CD14-positive monocyte (primary cell): ENCODE data around the gene ZYG11A. TPM values are rescaled to one million over a fixed set of nuclear protein-coding genes. Genes with fewer than 3 reads are reported as not detected.

Source experiments
- DNase-seq, 3 donors: peaks; one replicate each; pipeline ENCODE4 v3.0.0-alpha.2; 2011 to 2022
- H2AFZ ChIP-seq: 2 replicates; pipeline ENCODE4 v1.6.0; 2012; ENCODE audit warnings: mild to moderate bottlenecking, low read depth, low read length, inconsistent platforms; ENCODE audit not compliant: insufficient read depth, poor library complexity, severe bottlenecking
- H3K27ac ChIP-seq, 2 donors: 1 replicate in 1 of 2; 2 replicates in 1 of 2; pipeline ENCODE4 v1.5.1; 2012 to 2013; ENCODE audit warnings: low read length in 2 of 2, control low read depth in 1 of 2, inconsistent platforms in 1 of 2, low read depth in 1 of 2, mild to moderate bottlenecking in 1 of 2
- H3K27me3 ChIP-seq, 2 donors: one replicate each; pipeline versions ENCODE4 v1.6.0 to v1.6.1; 2011 to 2013; ENCODE audit warnings: low read length in 2 of 2; ENCODE audit not compliant: control insufficient read depth in 2 of 2, insufficient read depth in 2 of 2
- H3K36me3 ChIP-seq, 2 donors: replicated peaks in 1 of 2; 1 replicate in 1 of 2; 2 replicates in 1 of 2; pipeline versions ENCODE4 v1.5.1 to v1.6.1; 2012 to 2013; ENCODE audit warnings: low read length in 2 of 2, control low read depth in 1 of 2, inconsistent platforms in 1 of 2, mild to moderate bottlenecking in 1 of 2; ENCODE audit not compliant: insufficient read depth in 2 of 2, control insufficient read depth in 1 of 2
- H3K4me1 ChIP-seq, 2 donors: 1 replicate in 1 of 2; 2 replicates in 1 of 2; pipeline versions ENCODE4 v1.5.1 to v1.6.1; 2012 to 2013; ENCODE audit warnings: low read length in 2 of 2, control low read depth in 1 of 2, inconsistent platforms in 1 of 2, mild to moderate bottlenecking in 1 of 2, moderate library complexity in 1 of 2; ENCODE audit not compliant: insufficient read depth in 2 of 2, control insufficient read depth in 1 of 2
- H3K4me2 ChIP-seq: replicated peaks from 2 replicates; pipeline ENCODE3; 2012; ENCODE audit warnings: low read length, moderate library complexity, mild to moderate bottlenecking; ENCODE audit not compliant: poor library complexity, severe bottlenecking; ENCODE audit errors: extremely low read depth
- H3K4me3 ChIP-seq, 3 experiments: fragments of 200-600 bp in 1 of 3; sonication (generic) in 1 of 3; replicated peaks in 1 of 3; 1 replicate in 2 of 3; 2 replicates in 1 of 3; pipeline ENCODE4 v1.5.1; 2011 to 2013; ENCODE audit warnings: low read length in 3 of 3, mild to moderate bottlenecking in 3 of 3, control low read depth in 2 of 3, low read depth in 2 of 3, inconsistent platforms in 1 of 3, moderate library complexity in 1 of 3
- H3K79me2 ChIP-seq: 2 replicates; pipeline ENCODE4 v1.6.0; 2012; ENCODE audit warnings: mild to moderate bottlenecking, control low read depth, inconsistent platforms, low read length, moderate library complexity; ENCODE audit not compliant: insufficient read depth
- H3K9ac ChIP-seq: 2 replicates; pipeline ENCODE4 v1.6.0; 2017; ENCODE audit warnings: low read length, mild to moderate bottlenecking; ENCODE audit not compliant: insufficient read depth, poor library complexity, severe bottlenecking
- H3K9me3 ChIP-seq, 2 donors: replicated peaks in 1 of 2; 1 replicate in 1 of 2; 2 replicates in 1 of 2; pipeline versions ENCODE4 v1.5.1 to v1.6.1; 2012 to 2013; ENCODE audit warnings: low read length in 2 of 2, control low read depth in 1 of 2; ENCODE audit not compliant: control insufficient read depth in 1 of 2, insufficient read depth in 1 of 2
- H4K20me1 ChIP-seq: 2 replicates; pipeline ENCODE4 v1.6.0; 2012; ENCODE audit warnings: mild to moderate bottlenecking, low read length, control low read depth, moderate library complexity; ENCODE audit not compliant: insufficient read depth
- H3K27ac Mint-ChIP-seq, 7 donors: one replicate each; pipeline ENCODE4 v1.8.0; 2020; ENCODE audit warnings: mild to moderate bottlenecking in 7 of 7, mixed read lengths in 7 of 7, moderate library complexity in 6 of 7, inconsistent platforms in 2 of 7
- H3K27me3 Mint-ChIP-seq, 3 donors: one replicate each; pipeline ENCODE4 v1.8.0; 2021 to 2022; ENCODE audit warnings: low read depth in 3 of 3, mild to moderate bottlenecking in 3 of 3, mixed read lengths in 3 of 3, moderate library complexity in 3 of 3, inconsistent platforms in 1 of 3
- H3K36me3 Mint-ChIP-seq, 2 donors: one replicate each; pipeline ENCODE4 v1.8.0; 2020; ENCODE audit warnings: mixed read lengths in 2 of 2, inconsistent platforms in 1 of 2, mild to moderate bottlenecking in 1 of 2
- H3K4me1 Mint-ChIP-seq: one replicate; pipeline ENCODE4 v1.8.0; 2020; ENCODE audit warnings: mild to moderate bottlenecking, mixed read lengths
- H3K4me3 Mint-ChIP-seq, 2 donors: one replicate each; pipeline ENCODE4 v1.8.0; 2020; ENCODE audit warnings: mild to moderate bottlenecking in 2 of 2, mixed read lengths in 2 of 2, moderate library complexity in 1 of 2
- H3K9me3 Mint-ChIP-seq, 7 donors: one replicate each; pipeline ENCODE4 v1.8.0; 2020 to 2022; ENCODE audit warnings: mixed read lengths in 7 of 7, mild to moderate bottlenecking in 6 of 7, moderate library complexity in 6 of 7, inconsistent platforms in 2 of 7
- CTCF ChIP-seq: fragments of 200-600 bp; IDR thresholded peaks from one replicate; pipeline ENCODE4 v1.8.0; 2022; ENCODE audit warnings: antibody characterized with exemption, mild to moderate bottlenecking
- WGBS: methylation state at CpG from one replicate; pipeline ENCODE4 v1.1.5; 2013; ENCODE audit warnings: missing lambda C conversion rate; ENCODE audit not compliant: insufficient coverage; 5-methylcytosine and 5-hydroxymethylcytosine counted together
- intact Hi-C, 2 donors: fragments of 100-400 bp; cut with micrococcal nuclease; formaldehyde crosslinking; loops; one replicate each; pipeline versions ENCODE4 v1.15.0 to v1.15.1; 2023
- polyA plus RNA-seq, 3 donors: library from polyadenylated mRNA; depleted of rRNA in 1 of 3; unstranded in 2 of 3; stranded (reverse) in 1 of 3; fragments of 300-500 nt in 2 of 3; fragments of >200 nt in 1 of 3; fragmentation: Illumina TruSeq in 2 of 3; gene quantifications; 1 replicate in 2 of 3; 2 replicates in 1 of 3; pipeline ENCODE4 v1.2.3, GENCODE V29; 2012 to 2021

Gene ZYG11A
- polyA plus RNA-seq, 3 donors = not detected

DNA sequence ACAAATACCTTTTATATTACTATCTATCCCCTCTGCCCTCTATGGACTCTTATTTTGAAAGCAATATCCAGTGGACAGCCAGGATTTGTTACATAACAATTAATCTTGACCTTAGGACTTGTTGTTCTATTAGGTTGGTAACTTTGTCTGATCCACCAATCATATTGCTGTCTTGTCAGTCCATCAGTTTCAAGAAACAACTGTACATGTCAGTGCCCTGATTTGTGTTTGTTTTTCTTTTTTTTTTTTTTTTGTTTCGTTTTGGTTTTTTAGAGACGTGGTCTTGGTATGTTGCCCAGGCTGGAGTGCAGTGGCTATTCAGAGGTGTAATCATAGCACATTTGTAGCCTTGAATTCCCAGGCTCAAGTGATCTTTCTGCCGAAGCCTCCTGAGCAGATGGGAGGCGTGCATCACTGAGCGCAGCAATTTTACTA, 83.0 kb downstream of the ZYG11A start:
- Mint-ChIP-seq H3K9me3 (peaks cover 0 to 7% (median 0%) of the 10 kb centered on the region in 7 donors), H3K4me3 (peak overlapping the region in 1 of 2 donors; percentile 57), H3K4me1 (peaks cover 25% of the 10 kb centered on the region), H3K27ac (no peak overlapping the region), H3K27me3 (peaks cover 17 to 57% (median 55%) of the 10 kb centered on the region in 3 donors), H3K36me3 (peaks cover 3 to 4% of the 10 kb centered on the region in 2 donors)
- Histone ChIP-seq H3K9me3 (no peaks in the 10 kb centered on the region), H3K9ac (no peak overlapping the region), H3K27me3 (peaks cover 10 to 63% of the 10 kb centered on the region in 2 donors), H3K4me1 (peaks cover 23 to 24% of the 10 kb centered on the region in 2 donors), H3K4me2 (no peak overlapping the region), H3K79me2 (no peaks in the 10 kb centered on the region), H4K20me1 (no peaks in the 10 kb centered on the region), H3K36me3 (no peaks in the 10 kb centered on the region), H2AFZ (no peak overlapping the region), H3K27ac (no peak overlapping the region), H3K4me3 (no peak overlapping the region)
- 88% methylated on average over 4 of the region's 5 CpGs for WGBS
- intact Hi-C loops = no loop called here
- DNase-seq = no peak
- TF ChIP-seq CTCF = no peak

GRCh38 chr1:52926864-52927211, 84.3 kb downstream of the ZYG11A start:
- Mint-ChIP-seq H3K27me3 (peaks cover 17 to 52% (median 44%) of the 10 kb centered on the region in 3 donors), H3K4me1 (peaks cover 19% of the 10 kb centered on the region), H3K36me3 (peaks cover 3 to 4% of the 10 kb centered on the region in 2 donors), H3K4me3 (peak overlapping the region; percentile 91 to 92), H3K9me3 (peaks cover 0 to 7% (median 0%) of the 10 kb centered on the region in 7 donors), H3K27ac (peak overlapping the region in 3 of 7 donors; percentile 32 to 55 (median 41))
- Histone ChIP-seq H3K4me1 (peaks cover 11 to 12% of the 10 kb centered on the region in 2 donors), H3K79me2 (no peaks in the 10 kb centered on the region), H3K9ac (peak overlapping the region; percentile 74), H3K36me3 (no peaks in the 10 kb centered on the region), H2AFZ (peak overlapping the region; percentile 96), H3K4me2 (peak overlapping the region; percentile 89), H3K27me3 (peaks cover 10 to 51% of the 10 kb centered on the region in 2 donors), H4K20me1 (no peaks in the 10 kb centered on the region), H3K4me3 (peak overlapping the region; percentile 33 to 82 (median 78)), H3K9me3 (no peaks in the 10 kb centered on the region), H3K27ac (no peak overlapping the region)
- 19% methylated on average over 9 of the region's 12 CpGs for WGBS
- TF ChIP-seq CTCF = no peak
- no peak for DNase-seq
- intact Hi-C loops = no loop called here
